ENCODE measurements around the gene NDUFB2. TPM values are rescaled to one million over a fixed set of nuclear protein-coding genes. Genes with fewer than 3 reads are reported as not detected.
A peak's percentile ranks its signal among the peaks of the same experiment; 100 is the strongest.

Gene NDUFB2
- total and polyA plus RNA-seq, 9 of the 15 experiments (the other 6 are each of a cell fraction or from before 2014, with no cell fraction given): 220 to 2,075 (median 320) TPM

DNA sequence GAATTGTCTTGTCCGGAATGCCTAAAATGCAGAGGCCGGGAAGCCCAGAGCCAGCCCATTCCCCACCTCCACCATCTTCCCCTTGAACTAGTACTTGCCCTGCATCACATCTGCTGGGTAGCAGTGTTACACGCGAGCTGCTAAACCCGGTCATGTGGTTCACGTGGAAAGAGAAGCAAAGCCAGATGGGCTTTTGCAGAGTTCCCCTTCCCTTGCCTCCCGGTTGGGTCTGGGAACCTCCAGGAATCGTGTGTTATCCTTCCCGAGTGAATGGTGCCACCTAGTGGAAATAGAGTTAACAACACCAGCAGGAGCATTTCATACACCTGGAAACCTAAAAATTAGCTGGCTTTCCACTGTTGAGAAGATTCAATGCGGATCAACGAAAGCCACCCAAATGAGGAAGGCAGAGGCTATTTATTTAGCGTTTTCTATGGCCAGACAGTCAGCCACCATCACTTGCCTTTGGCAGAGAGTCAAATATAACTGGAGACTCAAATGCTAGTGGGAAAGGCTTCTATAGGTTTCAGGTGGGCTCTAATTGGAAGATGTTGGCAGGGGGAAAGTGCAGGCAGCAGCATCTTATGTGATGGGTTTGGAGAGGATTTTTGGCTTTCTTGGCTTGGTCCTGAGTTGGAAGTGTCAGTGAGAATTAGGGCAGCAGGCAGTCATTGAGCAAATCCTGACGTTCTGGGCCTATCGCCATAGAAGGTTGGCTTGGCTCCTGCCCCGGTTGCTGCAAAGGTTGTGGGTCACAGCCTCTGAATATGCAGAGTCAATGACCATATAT, 43.0 kb upstream of the NDUFB2 start (continued):
- TF ChIP-seq, protein P1, sequence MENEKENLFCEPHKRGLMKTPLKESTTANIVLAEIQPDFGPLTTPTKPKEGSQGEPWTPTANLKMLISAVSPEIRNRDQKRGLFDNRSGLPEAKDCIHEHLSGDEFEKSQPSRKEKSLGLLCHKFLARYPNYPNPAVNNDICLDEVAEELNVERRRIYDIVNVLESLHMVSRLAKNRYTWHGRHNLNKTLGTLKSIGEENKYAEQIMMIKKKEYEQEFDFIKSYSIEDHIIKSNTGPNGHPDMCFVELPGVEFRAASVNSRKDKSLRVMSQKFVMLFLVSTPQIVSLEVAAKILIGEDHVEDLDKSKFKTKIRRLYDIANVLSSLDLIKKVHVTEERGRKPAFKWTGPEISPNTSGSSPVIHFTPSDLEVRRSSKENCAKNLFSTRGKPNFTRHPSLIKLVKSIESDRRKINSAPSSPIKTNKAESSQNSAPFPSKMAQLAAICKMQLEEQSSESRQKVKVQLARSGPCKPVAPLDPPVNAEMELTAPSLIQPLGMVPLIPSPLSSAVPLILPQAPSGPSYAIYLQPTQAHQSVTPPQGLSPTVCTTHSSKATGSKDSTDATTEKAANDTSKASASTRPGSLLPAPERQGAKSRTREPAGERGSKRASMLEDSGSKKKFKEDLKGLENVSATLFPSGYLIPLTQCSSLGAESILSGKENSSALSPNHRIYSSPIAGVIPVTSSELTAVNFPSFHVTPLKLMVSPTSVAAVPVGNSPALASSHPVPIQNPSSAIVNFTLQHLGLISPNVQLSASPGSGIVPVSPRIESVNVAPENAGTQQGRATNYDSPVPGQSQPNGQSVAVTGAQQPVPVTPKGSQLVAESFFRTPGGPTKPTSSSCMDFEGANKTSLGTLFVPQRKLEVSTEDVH (IDR thresholded peaks at IDR 0.05; ENCODE audit: low read depth, partially characterized antibody): peak; percentile 30
- TF ChIP-seq, protein P2, sequence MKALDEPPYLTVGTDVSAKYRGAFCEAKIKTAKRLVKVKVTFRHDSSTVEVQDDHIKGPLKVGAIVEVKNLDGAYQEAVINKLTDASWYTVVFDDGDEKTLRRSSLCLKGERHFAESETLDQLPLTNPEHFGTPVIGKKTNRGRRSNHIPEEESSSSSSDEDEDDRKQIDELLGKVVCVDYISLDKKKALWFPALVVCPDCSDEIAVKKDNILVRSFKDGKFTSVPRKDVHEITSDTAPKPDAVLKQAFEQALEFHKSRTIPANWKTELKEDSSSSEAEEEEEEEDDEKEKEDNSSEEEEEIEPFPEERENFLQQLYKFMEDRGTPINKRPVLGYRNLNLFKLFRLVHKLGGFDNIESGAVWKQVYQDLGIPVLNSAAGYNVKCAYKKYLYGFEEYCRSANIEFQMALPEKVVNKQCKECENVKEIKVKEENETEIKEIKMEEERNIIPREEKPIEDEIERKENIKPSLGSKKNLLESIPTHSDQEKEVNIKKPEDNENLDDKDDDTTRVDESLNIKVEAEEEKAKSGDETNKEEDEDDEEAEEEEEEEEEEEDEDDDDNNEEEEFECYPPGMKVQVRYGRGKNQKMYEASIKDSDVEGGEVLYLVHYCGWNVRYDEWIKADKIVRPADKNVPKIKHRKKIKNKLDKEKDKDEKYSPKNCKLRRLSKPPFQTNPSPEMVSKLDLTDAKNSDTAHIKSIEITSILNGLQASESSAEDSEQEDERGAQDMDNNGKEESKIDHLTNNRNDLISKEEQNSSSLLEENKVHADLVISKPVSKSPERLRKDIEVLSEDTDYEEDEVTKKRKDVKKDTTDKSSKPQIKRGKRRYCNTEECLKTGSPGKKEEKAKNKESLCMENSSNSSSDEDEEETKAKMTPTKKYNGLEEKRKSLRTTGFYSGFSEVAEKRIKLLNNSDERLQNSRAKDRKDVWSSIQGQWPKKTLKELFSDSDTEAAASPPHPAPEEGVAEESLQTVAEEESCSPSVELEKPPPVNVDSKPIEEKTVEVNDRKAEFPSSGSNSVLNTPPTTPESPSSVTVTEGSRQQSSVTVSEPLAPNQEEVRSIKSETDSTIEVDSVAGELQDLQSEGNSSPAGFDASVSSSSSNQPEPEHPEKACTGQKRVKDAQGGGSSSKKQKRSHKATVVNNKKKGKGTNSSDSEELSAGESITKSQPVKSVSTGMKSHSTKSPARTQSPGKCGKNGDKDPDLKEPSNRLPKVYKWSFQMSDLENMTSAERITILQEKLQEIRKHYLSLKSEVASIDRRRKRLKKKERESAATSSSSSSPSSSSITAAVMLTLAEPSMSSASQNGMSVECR (CRISPR knock-in tag; IDR thresholded peaks at IDR 0.05): 0 out of 2 replicates have a peak, but pooled peaks have one; percentile 25
- TF ChIP-seq, protein P3, sequence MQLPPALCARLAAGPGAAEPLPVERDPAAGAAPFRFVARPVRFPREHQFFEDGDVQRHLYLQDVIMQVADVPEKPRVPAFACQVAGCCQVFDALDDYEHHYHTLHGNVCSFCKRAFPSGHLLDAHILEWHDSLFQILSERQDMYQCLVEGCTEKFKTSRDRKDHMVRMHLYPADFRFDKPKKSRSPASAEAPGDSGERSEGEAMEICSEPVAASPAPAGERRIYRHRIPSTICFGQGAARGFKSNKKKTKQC (CRISPR knock-in tag; IDR thresholded peaks at IDR 0.05): peak; percentile 74; the same call in 1 of the 2 replicates
- TF ChIP-seq EP300 (IDR thresholded peaks at IDR 0.05; ENCODE audit: low read length): 0 out of 2 replicates have a peak, but pooled peaks have one; percentile 9
- TF ChIP-seq SP2 (IDR thresholded peaks at IDR 0.05; ENCODE audit: extremely low read depth, low read depth, low read length, poor library complexity, severe bottlenecking): no peak
- no peak for TF ChIP-seq ETV1 (tag; conservative IDR thresholded peaks at IDR 0.05; ENCODE audit: low read depth)
- no peak for TF ChIP-seq ZFP36 (IDR thresholded peaks at IDR 0.05; ENCODE audit: low read depth, low read length, partially characterized antibody)
- TF ChIP-seq ZNF316 (IDR thresholded peaks at IDR 0.05): no peak
- TF ChIP-seq, protein P4, sequence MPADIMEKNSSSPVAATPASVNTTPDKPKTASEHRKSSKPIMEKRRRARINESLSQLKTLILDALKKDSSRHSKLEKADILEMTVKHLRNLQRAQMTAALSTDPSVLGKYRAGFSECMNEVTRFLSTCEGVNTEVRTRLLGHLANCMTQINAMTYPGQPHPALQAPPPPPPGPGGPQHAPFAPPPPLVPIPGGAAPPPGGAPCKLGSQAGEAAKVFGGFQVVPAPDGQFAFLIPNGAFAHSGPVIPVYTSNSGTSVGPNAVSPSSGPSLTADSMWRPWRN (IDR thresholded peaks at IDR 0.05; ENCODE audit: low read depth): no peak
- TF ChIP-seq HDAC8 (tag; IDR thresholded peaks at IDR 0.05): no peak
- peak; percentile 95 to 96 for TF ChIP-seq RAD21 (CRISPR knock-in tag; conservative IDR thresholded peaks at IDR 0.05 in 1 of 2, IDR thresholded peaks at IDR 0.05 in 1 of 2)
- peak; percentile 95 for TF ChIP-seq SMC3 (conservative IDR thresholded peaks at IDR 0.05; ENCODE audit: insufficient read depth, low read depth, low read length)
- TF ChIP-seq RBFOX2 (IDR thresholded peaks at IDR 0.05; ENCODE audit: low read depth, low read length): no peak
- TF ChIP-seq, protein P5, sequence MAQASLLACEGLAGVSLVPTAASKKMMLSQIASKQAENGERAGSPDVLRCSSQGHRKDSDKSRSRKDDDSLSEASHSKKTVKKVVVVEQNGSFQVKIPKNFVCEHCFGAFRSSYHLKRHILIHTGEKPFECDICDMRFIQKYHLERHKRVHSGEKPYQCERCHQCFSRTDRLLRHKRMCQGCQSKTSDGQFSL (CRISPR knock-in tag; IDR thresholded peaks at IDR 0.05): no peak
- TF ChIP-seq, protein P5 (tag; IDR thresholded peaks at IDR 0.05): no peak
- no peak for TF ChIP-seq GABPB2 (CRISPR knock-in tag; conservative IDR thresholded peaks at IDR 0.05)

Data from K562 (cell line).